AG10803 (cell line): ENCODE measurements around the gene GALNT18.
A peak's percentile ranks its signal among the peaks of the same experiment; 100 is the strongest.

Experiments
- DNase-seq: peaks from one replicate; pipeline ENCODE4 v3.0.0; 2010; ENCODE audit warnings: low read depth
- H3K4me3 ChIP-seq: 2 replicates; pipeline ENCODE4 v1.5.1; 2011; ENCODE audit warnings: mild to moderate bottlenecking, low read length, control low read depth
- TF ChIP-seq, protein P1 (sequence below): conservative IDR thresholded peaks from 2 replicates; pipeline ENCODE4 v1.5.1; 2011; ENCODE audit warnings: mild to moderate bottlenecking, low read length, control low read depth, inconsistent platforms

GALNT18 gene

DNA sequence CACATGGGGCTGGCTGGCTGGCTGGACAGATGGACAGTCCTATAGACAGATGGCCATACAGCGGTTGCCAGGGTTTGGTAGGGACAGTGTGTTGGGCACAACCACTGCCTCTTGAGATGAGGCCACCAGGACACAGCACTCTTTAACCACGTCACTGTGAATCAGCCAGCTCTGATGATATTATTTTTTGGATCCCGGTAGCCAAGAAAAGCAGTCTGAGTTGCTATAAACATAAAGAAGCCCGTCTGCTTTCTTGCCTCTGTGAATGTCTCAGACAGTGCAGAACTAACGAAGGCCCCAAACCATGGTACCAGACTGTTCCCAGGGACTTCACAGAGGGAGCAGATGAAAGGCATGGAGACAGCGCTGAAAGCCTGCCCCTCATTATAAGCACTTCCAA, 152.9 kb downstream of the GALNT18 start:
- no peak for DNase-seq
- TF ChIP-seq, protein P1, sequence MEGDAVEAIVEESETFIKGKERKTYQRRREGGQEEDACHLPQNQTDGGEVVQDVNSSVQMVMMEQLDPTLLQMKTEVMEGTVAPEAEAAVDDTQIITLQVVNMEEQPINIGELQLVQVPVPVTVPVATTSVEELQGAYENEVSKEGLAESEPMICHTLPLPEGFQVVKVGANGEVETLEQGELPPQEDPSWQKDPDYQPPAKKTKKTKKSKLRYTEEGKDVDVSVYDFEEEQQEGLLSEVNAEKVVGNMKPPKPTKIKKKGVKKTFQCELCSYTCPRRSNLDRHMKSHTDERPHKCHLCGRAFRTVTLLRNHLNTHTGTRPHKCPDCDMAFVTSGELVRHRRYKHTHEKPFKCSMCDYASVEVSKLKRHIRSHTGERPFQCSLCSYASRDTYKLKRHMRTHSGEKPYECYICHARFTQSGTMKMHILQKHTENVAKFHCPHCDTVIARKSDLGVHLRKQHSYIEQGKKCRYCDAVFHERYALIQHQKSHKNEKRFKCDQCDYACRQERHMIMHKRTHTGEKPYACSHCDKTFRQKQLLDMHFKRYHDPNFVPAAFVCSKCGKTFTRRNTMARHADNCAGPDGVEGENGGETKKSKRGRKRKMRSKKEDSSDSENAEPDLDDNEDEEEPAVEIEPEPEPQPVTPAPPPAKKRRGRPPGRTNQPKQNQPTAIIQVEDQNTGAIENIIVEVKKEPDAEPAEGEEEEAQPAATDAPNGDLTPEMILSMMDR = no peak
- no peak overlapping the region for H3K4me3 ChIP-seq

DNA sequence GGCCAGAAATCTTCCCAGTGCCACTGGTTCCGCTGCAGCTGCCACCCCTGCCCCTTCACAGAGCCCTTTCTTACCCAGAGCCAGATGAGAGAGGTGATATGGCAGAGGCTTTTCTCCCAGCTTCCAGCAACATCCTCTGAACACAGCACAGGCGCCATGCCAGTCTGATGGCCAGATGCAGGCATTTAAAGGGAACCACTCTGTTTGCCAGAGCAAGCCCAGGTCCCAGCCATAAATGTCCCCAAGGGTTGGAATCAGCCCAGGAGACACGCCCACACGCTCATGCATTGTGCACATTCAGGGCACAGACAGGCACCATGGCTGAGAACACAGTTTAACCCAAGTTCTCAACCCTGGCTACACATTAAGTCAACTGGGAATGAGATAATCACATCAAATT, 154.5 kb downstream of the GALNT18 start:
- DNase-seq = no peak
- H3K4me3 ChIP-seq = no peak overlapping the region

DNA sequence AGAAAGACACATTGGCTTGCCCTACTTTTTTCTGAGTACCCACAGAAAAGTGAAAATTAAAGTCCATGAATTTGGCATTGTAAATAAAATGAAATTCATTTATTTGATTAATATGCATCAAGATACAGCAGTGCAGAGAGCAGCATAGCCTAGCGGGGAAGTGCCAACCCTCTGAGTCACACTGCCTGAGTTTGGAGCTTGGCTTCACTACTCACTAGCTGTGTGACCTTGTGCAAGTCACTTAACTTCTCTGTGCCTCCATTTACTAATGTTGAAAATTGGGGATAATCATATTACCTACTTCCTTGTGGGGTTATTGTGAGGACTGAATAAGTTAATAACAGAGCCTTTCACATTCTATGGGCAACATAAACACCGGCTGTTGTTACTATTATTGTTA, 157.2 kb downstream of the GALNT18 start:
- H3K4me3 ChIP-seq = no peak overlapping the region
- TF ChIP-seq, protein P1 = no peak
- DNase-seq = no peak

More for the DNA sequence above, 154.5 kb downstream of the GALNT18 start:
- TF ChIP-seq, protein P1 = no peak

DNA sequence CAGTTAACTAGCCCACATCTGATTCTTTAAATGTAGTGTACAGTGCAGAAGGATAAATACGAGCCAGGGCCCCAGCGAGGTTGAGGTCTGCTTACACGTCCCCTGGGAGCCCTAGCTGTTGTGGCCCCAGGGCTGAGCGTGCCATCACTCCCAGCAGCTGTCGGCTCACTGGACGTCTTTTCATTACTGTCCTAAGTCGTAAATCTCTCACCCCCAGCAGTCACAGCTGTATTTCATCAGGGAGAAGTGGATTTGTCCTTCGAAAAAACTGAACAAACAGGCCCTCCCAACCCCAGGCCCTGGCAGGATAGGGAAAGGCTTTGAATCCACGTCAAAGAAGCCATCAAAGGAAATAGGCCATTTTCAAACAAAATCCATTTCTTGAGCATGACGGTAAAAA, 158.4 kb downstream of the GALNT18 start:
- DNase-seq = peak; percentile 19
- no peak overlapping the region for H3K4me3 ChIP-seq
- TF ChIP-seq, protein P1 = no peak

DNA sequence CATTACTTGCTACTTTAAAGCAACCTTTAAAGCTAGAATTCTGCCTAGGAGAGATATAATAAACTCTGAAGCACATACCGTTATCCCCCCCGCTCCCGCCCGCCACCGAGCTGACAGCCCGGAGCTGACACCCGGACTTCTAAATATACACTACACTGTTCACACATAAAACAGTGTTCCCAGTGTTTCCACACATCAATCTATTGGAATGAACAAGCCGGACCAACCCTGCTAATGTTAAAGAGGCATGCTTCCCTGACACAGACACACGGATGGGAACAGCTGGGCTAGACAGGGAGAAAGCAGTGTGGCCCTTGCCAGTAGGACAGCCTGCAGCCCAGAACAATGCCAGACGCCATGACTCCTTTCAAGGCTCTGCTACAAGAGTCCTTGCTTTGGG, 160.3 kb downstream of the GALNT18 start:
- no peak overlapping the region for H3K4me3 ChIP-seq
- TF ChIP-seq, protein P1 = no peak
- DNase-seq = no peak

DNA sequence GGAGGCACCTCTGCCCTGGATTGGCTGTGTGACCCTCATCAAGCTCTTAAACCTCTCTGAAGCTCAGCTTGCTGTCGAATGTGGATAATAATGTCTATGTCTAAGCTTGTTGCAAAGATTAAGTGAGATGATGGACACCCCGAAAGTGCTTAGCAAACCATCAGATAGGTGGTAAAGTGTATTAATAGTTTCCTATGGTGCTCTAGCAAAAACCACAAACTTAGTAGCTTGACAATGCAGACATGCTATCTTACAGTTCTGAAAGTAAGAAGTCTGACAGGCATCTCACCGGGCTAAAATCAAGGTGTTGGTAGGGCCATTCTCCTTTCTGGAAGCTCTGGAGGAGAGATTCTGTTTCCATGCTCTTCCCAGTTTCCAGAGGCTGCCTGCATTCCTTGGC, 162.2 kb downstream of the GALNT18 start:
- no peak for DNase-seq
- no peak overlapping the region for H3K4me3 ChIP-seq
- TF ChIP-seq, protein P1 = no peak

DNA sequence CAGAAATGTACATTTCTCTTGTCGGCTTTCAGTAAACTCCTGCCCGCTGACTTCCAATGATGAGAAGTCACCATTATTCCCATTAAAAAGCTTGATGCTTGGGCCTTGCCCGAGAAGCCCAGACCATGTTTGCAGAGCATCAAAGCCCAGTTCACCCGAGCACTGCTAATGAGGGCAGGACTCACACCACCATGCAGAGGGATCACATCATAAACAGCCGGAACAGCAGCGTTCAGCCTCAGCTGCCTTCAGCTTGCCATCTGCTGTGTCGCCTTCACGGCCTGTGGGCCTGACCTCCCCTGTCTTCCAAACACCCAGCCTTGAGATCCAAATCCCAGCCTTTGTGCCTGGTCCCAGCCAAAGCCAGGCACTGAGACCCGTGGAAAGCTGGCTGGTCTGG, 163.3 kb downstream of the GALNT18 start:
- H3K4me3 ChIP-seq = no peak overlapping the region
- TF ChIP-seq, protein P1 = no peak
- DNase-seq = no peak
